ENCODE measurements around the gene MRPL38.
"Not testable (repeated sequence)": the region's sequence is repeated elsewhere in the genome, so short reads cannot be mapped to it uniquely, and the experiment has no call there.

Gene MRPL38

DNA sequence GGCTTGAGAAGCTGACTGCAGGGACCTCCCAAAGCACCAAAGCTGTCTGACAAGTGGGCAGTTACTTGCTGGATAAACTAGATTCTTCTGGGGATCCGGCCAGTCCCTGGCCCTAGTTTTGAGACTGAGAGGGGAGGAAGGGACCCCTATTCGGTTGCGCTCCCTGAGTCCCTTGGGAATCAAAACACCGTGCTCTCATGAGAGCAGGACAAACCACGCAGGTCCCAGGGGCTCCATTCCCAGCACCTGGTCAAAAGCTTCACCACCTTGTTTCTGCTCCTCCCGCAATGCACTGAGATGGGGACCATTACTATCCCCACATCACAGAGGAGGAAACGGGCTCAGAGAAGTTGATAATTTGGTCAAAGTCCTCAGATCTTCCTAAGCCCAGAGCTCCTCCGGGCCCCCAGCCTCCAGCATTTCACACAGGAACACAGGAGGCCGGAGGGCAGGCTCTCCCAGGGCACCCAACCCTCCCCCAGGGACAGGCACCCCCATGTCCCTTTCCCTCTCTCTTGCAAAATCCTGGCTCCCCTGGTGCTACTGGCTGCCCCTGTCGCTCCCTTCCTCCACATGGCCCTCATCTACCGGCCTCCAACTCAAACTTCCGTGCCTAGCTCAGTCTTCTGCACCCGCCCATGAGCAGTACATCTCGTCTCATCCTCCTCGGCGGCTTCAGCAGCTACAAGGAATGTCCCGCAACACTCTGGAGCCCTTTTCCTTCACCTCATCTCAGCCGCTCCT lies 11.2 kb downstream of the MRPL38 start:
- no peak for DNase-seq (ENCODE audit: low read depth)
- TF ChIP-seq, protein P1, sequence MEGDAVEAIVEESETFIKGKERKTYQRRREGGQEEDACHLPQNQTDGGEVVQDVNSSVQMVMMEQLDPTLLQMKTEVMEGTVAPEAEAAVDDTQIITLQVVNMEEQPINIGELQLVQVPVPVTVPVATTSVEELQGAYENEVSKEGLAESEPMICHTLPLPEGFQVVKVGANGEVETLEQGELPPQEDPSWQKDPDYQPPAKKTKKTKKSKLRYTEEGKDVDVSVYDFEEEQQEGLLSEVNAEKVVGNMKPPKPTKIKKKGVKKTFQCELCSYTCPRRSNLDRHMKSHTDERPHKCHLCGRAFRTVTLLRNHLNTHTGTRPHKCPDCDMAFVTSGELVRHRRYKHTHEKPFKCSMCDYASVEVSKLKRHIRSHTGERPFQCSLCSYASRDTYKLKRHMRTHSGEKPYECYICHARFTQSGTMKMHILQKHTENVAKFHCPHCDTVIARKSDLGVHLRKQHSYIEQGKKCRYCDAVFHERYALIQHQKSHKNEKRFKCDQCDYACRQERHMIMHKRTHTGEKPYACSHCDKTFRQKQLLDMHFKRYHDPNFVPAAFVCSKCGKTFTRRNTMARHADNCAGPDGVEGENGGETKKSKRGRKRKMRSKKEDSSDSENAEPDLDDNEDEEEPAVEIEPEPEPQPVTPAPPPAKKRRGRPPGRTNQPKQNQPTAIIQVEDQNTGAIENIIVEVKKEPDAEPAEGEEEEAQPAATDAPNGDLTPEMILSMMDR (IDR thresholded peaks at IDR 0.05; ENCODE audit: control insufficient read depth, extremely low read depth, insufficient read depth): no peak
- H3K4me3 ChIP-seq (ENCODE audit: low read depth, low read length): no peak overlapping the region

GRCh38 chr17:75892556-75893224 lies 12.0 kb downstream of the MRPL38 start:
- no peak overlapping the region for H3K4me3 ChIP-seq (ENCODE audit: low read depth, low read length)
- no peak for DNase-seq (ENCODE audit: low read depth)
- TF ChIP-seq, protein P1 (IDR thresholded peaks at IDR 0.05; ENCODE audit: control insufficient read depth, extremely low read depth, insufficient read depth): no peak

DNA sequence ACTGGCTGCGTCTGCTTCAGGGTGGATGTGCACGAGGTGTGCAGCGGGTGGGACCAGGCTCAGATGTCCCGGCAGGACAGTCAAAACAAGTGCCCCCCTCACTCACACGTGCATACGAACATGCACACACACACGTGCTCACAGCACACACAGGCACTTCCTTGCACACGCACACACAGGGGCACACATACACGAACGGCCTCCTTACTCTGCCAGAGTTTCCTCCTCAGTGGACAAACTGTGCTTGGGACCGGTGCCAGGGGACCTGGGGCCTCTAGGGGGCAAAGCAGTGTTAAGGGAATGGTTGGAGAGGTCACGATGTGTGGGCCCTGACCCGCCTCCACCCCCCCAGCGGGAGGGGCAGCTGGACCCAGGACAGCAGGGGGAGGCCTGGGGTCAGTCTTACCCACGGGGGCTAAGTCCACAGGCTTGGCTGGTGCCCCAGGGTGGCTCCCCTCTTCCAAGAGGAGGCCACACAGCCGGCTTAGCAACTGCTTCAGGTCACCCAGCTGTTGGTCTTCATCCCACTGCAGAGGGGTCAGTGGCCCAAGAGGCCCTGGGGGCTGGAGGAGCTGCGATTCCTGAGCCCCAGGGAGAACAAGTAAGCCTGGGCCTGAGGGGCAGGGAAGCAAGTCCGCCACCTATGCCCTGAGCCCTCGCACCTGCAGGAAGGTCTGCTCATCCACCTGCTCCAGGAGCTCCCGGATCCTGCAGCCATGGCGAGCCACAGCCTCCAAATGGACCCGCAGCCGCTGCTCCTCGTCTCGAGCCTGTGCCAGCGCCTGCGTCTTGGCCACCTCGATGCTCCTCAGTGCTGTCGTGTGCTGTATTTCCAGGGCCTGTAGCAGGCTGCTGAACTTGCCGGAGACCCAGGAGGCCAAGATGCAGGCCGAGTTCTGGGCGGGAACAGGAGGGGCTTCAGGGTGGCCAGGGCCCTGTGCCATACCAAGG lies 12.8 kb downstream of the MRPL38 start:
- DNase-seq (ENCODE audit: low read depth): no peak
- H3K4me3 ChIP-seq (ENCODE audit: low read depth, low read length): no peak overlapping the region
- TF ChIP-seq, protein P1 (IDR thresholded peaks at IDR 0.05; ENCODE audit: control insufficient read depth, extremely low read depth, insufficient read depth): no peak

DNA sequence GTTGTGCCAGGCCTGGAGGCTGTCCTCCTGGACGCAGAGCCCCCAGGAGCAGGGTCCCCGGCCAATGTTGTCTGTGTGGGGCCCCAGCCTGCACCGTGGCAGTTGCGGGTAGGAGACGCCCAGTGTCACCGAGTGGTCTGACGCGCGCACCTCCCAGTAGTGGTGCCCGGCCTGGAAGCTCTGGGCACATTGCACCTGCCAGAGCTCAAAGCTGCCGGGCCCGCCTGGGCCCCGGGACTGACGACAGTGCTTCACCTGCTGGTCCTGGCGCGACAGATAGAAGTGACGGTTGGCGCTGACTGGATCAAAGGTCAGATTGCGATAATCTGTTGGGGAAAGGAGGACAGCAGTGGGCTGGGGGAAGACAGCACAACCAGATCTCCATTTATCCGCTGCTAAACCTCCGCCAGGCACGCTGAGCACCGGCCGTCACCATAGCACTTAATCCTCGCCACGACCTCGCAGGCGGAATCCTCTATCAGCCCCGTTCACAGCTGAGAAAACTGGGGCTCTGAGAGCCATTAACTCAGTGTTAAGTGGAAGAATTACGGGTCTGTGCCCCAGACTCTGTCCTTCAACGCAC lies 13.6 kb downstream of the MRPL38 start:
- DNase-seq (ENCODE audit: low read depth): no peak
- H3K4me3 ChIP-seq (ENCODE audit: low read depth, low read length): no peak overlapping the region
- TF ChIP-seq, protein P1 (IDR thresholded peaks at IDR 0.05; ENCODE audit: control insufficient read depth, extremely low read depth, insufficient read depth): no peak

DNA sequence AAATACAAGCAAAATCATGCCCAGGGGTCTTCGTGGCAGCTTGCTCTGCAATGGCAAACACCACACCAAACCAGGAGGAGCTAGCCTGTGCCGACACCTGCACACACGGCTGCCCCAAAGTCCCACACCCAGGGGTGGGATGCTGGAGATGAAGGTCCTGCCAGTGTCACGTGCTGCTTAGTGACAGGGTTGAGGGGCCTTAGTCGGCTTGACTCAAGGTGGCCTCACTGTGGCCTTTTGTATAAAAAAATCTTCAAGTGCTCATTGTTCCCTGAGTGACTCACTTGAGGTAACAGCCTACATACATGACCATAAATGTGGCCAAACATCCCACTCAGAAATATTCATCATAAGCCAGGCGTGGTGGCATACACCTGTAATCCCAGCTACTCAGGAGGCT lies 15.2 kb downstream of the MRPL38 start:
- no peak overlapping the region for H3K4me3 ChIP-seq (ENCODE audit: low read depth, low read length)
- TF ChIP-seq, protein P1 (IDR thresholded peaks at IDR 0.05; ENCODE audit: control insufficient read depth, extremely low read depth, insufficient read depth): no peak
- DNase-seq (ENCODE audit: low read depth): no peak

- H3K4me3 ChIP-seq (ENCODE audit: low read depth, low read length): no peak overlapping the region
- TF ChIP-seq, protein P1 (IDR thresholded peaks at IDR 0.05; ENCODE audit: control insufficient read depth, extremely low read depth, insufficient read depth): no peak
- no peak for DNase-seq (ENCODE audit: low read depth)
Observed at GRCh38 chr17:75888484-75888883, 16.2 kb downstream of the MRPL38 start.

- not testable (repeated sequence) for DNase-seq (ENCODE audit: low read depth); H3K4me3 ChIP-seq (ENCODE audit: low read depth, low read length)
Observed at GRCh38 chr17:75885860-75886259, 18.8 kb downstream of the MRPL38 start.
